ENCODE results near the gene NEUROD6. TPM values are rescaled to one million over a fixed set of nuclear protein-coding genes. Genes with fewer than 3 reads are reported as not detected.

NEUROD6 gene
- total RNA-seq, 2 donors from 2014 or later = not detected

GRCh38 chr7:31336202-31337001, 4.1 kb downstream of the NEUROD6 start:
- intact Hi-C loops (cut with DNase I, micrococcal nuclease) = no loop called here
- DNase-seq = peak in 1 of 2 donors; percentile 21
- ATAC-seq = peak; percentile 84

GRCh38 chr7:31335884-31336201, 4.7 kb downstream of the NEUROD6 start:
- intact Hi-C loops (cut with DNase I, micrococcal nuclease) = no loop called here
- no peak for DNase-seq
- ATAC-seq = peak; percentile 47

- ATAC-seq = peak; percentile 49
- DNase-seq = no peak
- intact Hi-C loops (cut with DNase I, micrococcal nuclease) = no loop called here
These were observed 5.2 kb downstream of the NEUROD6 start for GRCh38 chr7:31335161-31335856.

GRCh38 chr7:31333291-31333690, 7.2 kb downstream of the NEUROD6 start:
- intact Hi-C loops (cut with DNase I, micrococcal nuclease) = no loop called here
- ATAC-seq = no peak

GRCh38 chr7:31327071-31327470, 13.5 kb downstream of the NEUROD6 start:
- DNase-seq (no peak), ATAC-seq (no peak)
- intact Hi-C loops (cut with DNase I, micrococcal nuclease) = no loop called here

More at GRCh38 chr7:31333291-31333690, 7.2 kb downstream of the NEUROD6 start:
- no peak for DNase-seq

GRCh38 chr7:31326416-31326815, 14.1 kb downstream of the NEUROD6 start:
- DNase-seq (no peak), ATAC-seq (no peak)
- intact Hi-C loops (cut with DNase I, micrococcal nuclease) = no loop called here

- intact Hi-C loops (cut with DNase I, micrococcal nuclease) = no loop called here
- DNase-seq (no peak), ATAC-seq (no peak)
These were observed 17.4 kb downstream of the NEUROD6 start for GRCh38 chr7:31323101-31323500.

GRCh38 chr7:31320675-31321074, 19.9 kb downstream of the NEUROD6 start:
- intact Hi-C loops (cut with DNase I, micrococcal nuclease) = no loop called here

GRCh38 chr7:31318313-31318712, 22.2 kb downstream of the NEUROD6 start:
- intact Hi-C loops (cut with DNase I, micrococcal nuclease) = no loop called here
- no peak for DNase-seq
- ATAC-seq = no peak

More at GRCh38 chr7:31320675-31321074, 19.9 kb downstream of the NEUROD6 start:
- ATAC-seq (no peak), DNase-seq (no peak)

- ATAC-seq (no peak), DNase-seq (no peak)
- intact Hi-C loops (cut with DNase I, micrococcal nuclease) = no loop called here
These were observed 23.6 kb downstream of the NEUROD6 start for GRCh38 chr7:31316876-31317275.

GRCh38 chr7:31315758-31316157, 24.8 kb downstream of the NEUROD6 start:
- DNase-seq (no peak), ATAC-seq (no peak)
- intact Hi-C loops (cut with DNase I, micrococcal nuclease) = no loop called here

GRCh38 chr7:31314781-31315180, 25.7 kb downstream of the NEUROD6 start:
- no peak for DNase-seq
- no peak for ATAC-seq
- intact Hi-C loops (cut with DNase I, micrococcal nuclease) = no loop called here

- no peak for DNase-seq
- intact Hi-C loops (cut with DNase I, micrococcal nuclease) = no loop called here
- ATAC-seq = no peak
These were observed 27.6 kb downstream of the NEUROD6 start for GRCh38 chr7:31312889-31313288.

GRCh38 chr7:31311552-31311951, 29.0 kb downstream of the NEUROD6 start:
- ATAC-seq = no peak
- intact Hi-C loops (cut with DNase I, micrococcal nuclease) = no loop called here
- no peak for DNase-seq

- no peak for ATAC-seq
- no peak for DNase-seq
- intact Hi-C loops (cut with DNase I, micrococcal nuclease) = no loop called here
These were observed 30.1 kb downstream of the NEUROD6 start for GRCh38 chr7:31310321-31310935.

GRCh38 chr7:31309407-31309806, 31.1 kb downstream of the NEUROD6 start:
- ATAC-seq = no peak
- DNase-seq = no peak
- intact Hi-C loops (cut with DNase I, micrococcal nuclease) = no loop called here

GRCh38 chr7:31308652-31309051, 31.9 kb downstream of the NEUROD6 start:
- intact Hi-C loops (cut with DNase I, micrococcal nuclease) = no loop called here
- ATAC-seq (no peak), DNase-seq (no peak)

GRCh38 chr7:31307972-31308371, 32.6 kb downstream of the NEUROD6 start:
- intact Hi-C loops (cut with DNase I, micrococcal nuclease) = no loop called here
- ATAC-seq (no peak), DNase-seq (no peak)

- DNase-seq (no peak), ATAC-seq (no peak)
- intact Hi-C loops (cut with DNase I, micrococcal nuclease) = no loop called here
These were observed 35.3 kb downstream of the NEUROD6 start for GRCh38 chr7:31305260-31305659.

GRCh38 chr7:31304446-31304845, 36.1 kb downstream of the NEUROD6 start:
- DNase-seq = no peak
- no peak for ATAC-seq
- intact Hi-C loops (cut with DNase I, micrococcal nuclease) = no loop called here
